NCI-H187 treated with DMSO at 0.1 percent for 48 hours (cell line): ENCODE data around the gene GNA14.
"Not testable (repeated sequence)": the region's sequence is repeated elsewhere in the genome, so short reads cannot be mapped to it uniquely, and the experiment has no call there.

Experiments
- DNase-seq: peaks from one replicate; lab custom pipeline; 2025; lab: John Stamatoyannopoulos, UW

Gene GNA14

GRCh38 chr9:77489405-77490163, 158.5 kb downstream of the GNA14 start:
- not testable (repeated sequence) for DNase-seq

DNA sequence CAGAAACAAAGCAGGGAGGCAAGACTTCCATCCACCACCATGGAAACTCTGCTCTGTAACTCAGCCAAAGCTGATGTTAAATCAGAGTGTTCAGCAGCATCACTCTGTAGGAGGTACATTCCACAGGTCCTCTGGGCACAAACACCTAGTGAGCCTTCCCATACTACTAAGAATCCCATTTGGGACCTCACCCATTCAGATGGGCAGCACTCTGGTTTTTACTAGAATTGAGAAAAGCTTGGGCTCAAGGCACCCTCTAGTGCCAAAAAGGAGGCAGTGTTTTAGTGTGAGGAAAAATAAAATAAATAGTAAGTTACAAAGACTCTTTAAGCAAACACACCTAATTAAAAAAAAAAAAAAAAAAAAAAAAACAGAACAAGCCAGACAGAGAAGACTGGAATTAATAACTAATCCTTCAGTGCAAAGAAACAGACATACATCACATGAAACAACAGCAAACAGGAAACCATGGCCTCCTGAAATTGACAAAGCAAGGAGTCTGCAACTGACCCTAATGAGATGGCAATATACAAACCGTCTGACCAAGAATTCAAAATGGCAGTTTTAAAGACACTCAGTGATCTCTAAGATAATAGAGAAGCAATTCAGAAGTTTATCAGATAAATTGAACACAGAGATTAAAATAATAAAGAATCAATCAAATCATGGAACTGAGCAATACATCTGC, 159.5 kb downstream of the GNA14 start:
- no peak for DNase-seq

- no peak for DNase-seq
These were observed 161.2 kb downstream of the GNA14 start for GRCh38 chr9:77486968-77487367.

DNA sequence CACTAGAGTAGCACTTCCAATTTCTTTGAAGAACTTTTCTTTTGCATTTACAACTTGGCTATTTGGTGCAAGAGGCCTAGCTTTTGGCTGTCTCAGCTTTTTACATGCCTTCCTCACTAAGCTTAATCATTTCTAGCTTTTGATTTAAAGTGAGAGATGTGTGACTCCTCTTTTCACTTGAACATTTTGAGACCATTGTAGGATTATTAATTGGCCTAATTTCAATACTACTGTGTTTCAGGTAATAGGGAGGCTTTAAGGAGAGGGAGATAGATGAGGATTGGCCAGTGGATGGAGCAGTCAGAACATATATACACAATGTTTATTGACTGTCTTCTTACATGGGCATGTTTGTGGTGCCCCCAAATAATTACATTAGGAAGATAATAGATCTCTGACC, 161.7 kb downstream of the GNA14 start:
- no peak for DNase-seq

DNA sequence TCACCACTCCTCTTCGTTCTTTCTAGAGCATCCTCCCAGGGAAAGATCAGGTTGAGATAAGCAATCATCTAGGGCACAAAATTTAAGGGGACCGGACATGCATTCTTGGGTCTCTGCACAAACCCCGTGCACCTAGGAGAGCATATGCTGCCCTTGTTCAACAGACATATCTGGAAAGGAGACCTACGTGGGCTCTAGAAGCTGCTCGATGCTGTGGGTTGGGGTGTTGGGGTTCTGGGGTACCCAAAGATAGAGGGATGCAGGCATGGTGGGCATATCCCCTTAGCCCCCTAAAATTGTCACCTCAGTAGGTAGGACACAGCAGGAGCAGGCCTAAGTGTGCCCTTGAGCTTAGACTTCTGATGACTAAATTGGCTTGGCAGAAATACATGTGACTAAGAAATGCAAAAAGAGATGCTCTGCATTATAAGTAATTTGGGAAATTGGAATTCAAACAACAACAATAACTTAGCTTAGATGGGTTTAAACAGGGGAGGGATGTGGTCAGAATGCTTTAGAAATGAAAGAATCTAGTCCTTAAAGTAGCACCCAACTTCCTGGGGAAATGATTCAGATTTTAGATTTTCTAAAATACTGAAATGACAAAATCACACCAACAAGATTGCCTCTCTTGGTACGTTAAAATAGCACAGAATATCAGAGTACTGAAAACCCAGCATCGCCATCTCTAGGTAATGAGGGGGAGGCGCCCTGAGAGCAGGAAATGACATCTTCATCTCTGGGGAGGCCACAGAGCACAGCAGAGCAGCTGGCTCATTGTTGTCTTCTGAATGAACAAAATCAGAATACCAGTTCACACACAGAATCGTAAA, 172.3 kb downstream of the GNA14 start:
- no peak for DNase-seq

DNA sequence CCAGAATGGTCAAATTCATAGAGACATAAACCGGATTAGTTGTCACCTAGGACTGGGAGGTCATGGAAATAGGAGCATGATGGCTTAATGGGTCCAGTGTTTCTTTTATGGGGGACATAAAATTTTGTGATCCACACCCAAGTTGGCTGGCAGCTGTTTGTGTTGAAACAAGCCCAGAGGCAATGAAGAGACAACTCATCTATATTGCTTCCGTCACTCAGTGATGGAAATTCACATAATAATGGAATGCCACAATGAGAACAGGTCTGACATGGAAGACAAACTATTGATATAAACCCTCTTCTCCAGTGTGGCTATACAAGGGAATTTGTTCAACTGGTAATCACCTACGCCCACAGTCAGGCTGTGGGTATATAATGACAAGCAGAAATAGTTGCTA, 173.2 kb downstream of the GNA14 start:
- no peak for DNase-seq

DNA sequence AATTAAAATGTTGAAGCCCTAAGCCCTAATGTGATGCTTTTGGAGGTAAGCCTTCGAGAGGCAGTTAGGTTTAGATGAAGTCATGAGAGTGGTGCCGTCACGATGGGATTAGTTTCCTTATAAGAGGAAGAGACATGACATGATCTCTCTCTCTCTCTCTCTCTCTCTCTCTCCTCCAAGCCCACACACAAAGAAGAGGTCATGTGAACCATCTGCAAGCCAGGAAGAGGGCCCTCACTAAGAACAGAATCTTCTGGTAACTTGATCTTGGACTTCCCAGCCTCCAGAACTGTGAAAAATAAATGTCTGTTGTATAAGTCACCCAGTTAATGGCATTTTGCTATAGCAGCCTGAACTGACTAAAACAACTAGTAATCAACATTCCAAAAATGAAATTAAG, 175.5 kb downstream of the GNA14 start:
- no peak for DNase-seq

DNA sequence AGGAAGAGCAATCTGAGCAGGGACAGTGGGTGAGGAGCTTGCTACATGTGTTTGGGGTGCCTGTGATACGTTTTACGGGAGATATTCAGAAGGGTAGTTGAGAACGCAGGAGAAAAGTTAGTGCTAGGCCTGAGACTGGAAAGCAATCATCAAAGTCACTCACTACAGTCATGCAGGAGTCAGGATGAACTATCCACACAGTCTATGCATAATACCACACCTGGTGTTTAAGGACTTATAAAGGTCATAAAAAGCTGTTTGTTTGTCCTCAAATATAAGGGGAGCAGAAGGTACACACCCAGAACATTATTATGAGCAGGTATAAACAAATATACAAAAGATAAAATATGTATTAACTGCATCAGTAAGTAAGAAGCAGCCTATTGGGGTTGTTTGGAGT, 176.6 kb downstream of the GNA14 start:
- no peak for DNase-seq

DNA sequence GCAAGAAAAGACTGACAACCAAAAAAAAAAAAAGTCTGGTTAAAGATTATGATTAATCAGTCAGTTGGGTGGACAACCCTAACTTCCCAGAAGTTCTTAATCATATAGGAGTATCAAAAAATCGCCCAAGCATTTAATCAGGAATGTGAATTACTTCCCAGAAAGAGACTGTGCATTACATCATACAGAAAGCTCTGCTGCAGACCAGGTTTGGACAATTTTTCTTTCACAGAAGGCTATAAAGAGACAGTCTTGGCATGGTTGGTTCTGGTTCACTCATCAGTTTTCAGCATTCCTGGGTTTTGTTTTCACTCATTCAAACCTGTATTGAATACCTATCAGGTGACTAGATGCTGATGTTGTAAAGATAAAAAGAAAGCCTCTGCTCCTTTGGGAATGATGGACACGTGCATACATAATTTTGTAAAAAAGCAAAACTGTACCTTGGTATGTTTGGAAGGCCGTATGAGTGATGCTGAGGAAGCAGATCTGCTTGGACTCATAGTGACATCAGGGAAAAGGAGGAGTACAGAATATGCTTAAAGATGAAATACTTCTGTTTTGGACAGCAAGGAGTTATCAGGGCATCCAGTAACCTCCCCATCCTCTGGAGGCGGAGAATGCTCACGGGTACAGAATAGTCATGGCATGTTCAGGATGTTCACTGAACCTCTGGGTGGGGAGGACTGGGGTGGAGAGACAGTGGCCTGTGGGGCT, 178.4 kb downstream of the GNA14 start:
- DNase-seq, result no peak

GRCh38 chr9:77464661-77465060, 183.5 kb downstream of the GNA14 start:
- no peak for DNase-seq

DNA sequence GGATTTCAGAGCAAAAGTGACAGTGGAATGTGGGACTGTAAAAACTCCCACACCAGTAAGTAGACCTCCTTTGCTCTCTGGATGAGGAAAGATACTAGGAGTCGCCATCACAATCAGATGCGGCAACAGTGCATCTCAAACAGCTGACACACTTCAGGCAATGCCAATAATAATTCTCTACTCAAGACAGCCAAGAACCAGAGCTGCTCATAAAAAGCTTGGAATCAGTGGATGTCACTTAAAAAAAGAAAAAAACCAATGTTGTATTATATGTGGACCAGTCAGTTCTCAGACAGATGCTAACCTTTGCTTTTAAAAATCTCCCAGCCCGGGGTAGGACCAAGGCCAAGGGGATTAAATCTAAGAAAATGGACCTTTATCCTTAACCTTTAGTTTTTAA, 185.0 kb downstream of the GNA14 start:
- no peak for DNase-seq

GRCh38 chr9:77462066-77462465, 186.1 kb downstream of the GNA14 start:
- no peak for DNase-seq

DNA sequence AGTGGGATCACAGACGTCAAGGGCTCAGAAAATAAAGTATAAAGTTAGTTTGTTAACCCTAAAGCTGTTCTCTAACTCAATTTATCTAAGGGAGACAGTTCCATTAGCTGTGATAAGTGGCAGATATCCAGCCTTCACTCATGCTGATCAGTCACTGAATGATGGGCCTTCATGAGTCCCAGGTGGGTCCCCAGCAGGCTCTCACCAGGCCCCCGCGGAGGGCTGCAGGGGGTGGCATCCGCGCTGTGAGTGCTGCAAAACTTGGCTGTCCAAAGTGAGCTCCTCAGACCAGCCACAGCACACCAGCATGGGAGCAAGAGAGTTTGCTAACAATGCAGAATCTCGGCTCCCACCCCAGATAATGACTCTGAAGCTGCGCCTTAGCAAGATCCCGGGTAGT, 187.2 kb downstream of the GNA14 start:
- no peak for DNase-seq

GRCh38 chr9:77457916-77458592, 190.1 kb downstream of the GNA14 start:
- peak; percentile 32 for DNase-seq

GRCh38 chr9:77456829-77457437, 191.2 kb downstream of the GNA14 start:
- DNase-seq, result no peak

DNA sequence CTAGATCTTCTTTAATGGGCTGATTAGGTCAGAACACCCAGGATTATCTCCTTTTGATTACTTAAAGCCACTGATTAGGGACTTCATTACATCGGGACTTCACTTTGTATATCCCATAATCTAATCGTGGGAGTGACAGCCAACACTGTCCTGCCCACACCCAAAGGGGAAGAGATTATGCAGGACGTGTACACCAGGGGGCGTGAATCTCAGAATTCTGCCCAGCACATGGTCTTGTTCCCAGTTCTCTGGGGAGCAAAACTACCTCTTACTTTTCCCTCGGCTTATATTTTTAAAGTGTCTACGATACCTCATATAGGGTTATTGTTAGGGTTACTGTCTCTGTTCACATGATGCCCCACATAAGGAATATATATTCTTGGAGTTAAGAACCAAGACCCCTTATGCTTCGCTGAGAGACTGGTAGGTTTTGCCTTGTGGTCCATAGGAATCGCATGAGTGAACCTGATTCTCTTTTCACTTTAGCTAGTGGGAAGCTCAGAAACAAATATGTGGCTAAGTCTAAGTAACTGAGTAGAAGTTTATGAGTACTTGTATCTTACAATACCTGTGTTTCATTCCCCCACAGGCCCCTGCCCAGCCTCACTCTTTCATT, 192.7 kb downstream of the GNA14 start:
- no peak for DNase-seq

DNA sequence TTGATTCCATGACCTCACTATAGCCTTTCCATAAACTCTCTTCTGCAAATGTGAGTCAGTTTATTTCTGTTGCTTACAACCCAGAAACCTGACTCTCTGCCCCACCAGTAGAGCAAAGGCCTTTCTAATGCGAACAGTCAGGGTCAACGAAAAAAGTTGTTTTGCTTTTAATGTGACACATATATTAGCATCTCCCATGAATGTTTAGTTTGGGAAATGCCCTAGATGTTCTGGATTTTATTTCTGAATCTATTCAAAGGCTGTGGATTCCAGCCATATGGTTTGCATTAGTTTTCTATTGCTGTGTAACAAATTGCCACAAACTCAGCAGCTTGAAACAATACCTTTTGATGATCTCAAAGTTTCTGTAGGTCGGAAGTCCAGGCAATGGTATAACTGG, 193.5 kb downstream of the GNA14 start:
- DNase-seq, result no peak

GRCh38 chr9:77453825-77454647, 194.1 kb downstream of the GNA14 start:
- no peak for DNase-seq

GRCh38 chr9:77451507-77451906, 196.6 kb downstream of the GNA14 start:
- DNase-seq, result no peak

GRCh38 chr9:77450085-77450475, 198.0 kb downstream of the GNA14 start:
- no peak for DNase-seq
